Progenitor cell of endocrine pancreas (in vitro differentiated cells): ENCODE measurements around the gene COL9A3. TPM values are rescaled to one million over a fixed set of nuclear protein-coding genes. Genes with fewer than 3 reads are reported as not detected.

Experiments
- DNase-seq: peaks from one replicate; pipeline ENCODE4 v3.0.0; 2021; ENCODE audit warnings: low spot score; ENCODE audit not compliant: unreplicated experiment
- H3K27ac Mint-ChIP-seq: 2 replicates; pipeline ENCODE4 v1.8.0; 2021; ENCODE audit warnings: mild to moderate bottlenecking, moderate library complexity, mixed read lengths
- H3K27me3 Mint-ChIP-seq: 2 replicates; pipeline ENCODE4 v1.8.0; 2021; ENCODE audit warnings: mixed read lengths
- H3K36me3 Mint-ChIP-seq: 2 replicates; pipeline ENCODE4 v1.8.0; 2022; ENCODE audit warnings: mixed read lengths; ENCODE audit not compliant: insufficient read depth
- H3K4me1 Mint-ChIP-seq: 2 replicates; pipeline ENCODE4 v1.8.0; 2021; ENCODE audit warnings: low read depth, mixed read lengths
- H3K4me3 Mint-ChIP-seq: 2 replicates; pipeline ENCODE4 v1.8.0; 2021; ENCODE audit warnings: low read depth, mild to moderate bottlenecking, moderate library complexity, mixed read lengths
- H3K9me3 Mint-ChIP-seq: 2 replicates; pipeline ENCODE4 v1.8.0; 2021; ENCODE audit warnings: low read depth, mixed read lengths
- CTCF ChIP-seq: fragments of 200-600 bp; sonication (generic); IDR thresholded peaks from one replicate; pipeline ENCODE4 v1.5.0; 2021; ENCODE audit warnings: antibody characterized with exemption, mild to moderate bottlenecking; ENCODE audit not compliant: unreplicated experiment
- total RNA-seq: library from RNA; stranded (reverse); gene quantifications from 2 replicates; pipeline ENCODE4 v1.2.1, GENCODE V29; 2021

Gene COL9A3
- total RNA-seq, 1 donor from 2014 or later, result 81.5 TPM

GRCh38 chr20:62772990-62773844 lies 43.6 kb upstream of the COL9A3 start:
- Mint-ChIP-seq H3K4me1 (peaks cover 11% of the 10 kb centered on the region), H3K36me3 (no peaks in the 10 kb centered on the region), H3K27ac (no peak overlapping the region), H3K9me3 (no peaks in the 10 kb centered on the region), H3K4me3 (no peak overlapping the region), H3K27me3 (peaks cover 27% of the 10 kb centered on the region)
- no peak for TF ChIP-seq CTCF
- DNase-seq, result no peak

- no peaks in the 10 kb centered on the region for H3K36me3 Mint-ChIP-seq
- H3K27me3 Mint-ChIP-seq, result peaks cover 27% of the 10 kb centered on the region
- no peak overlapping the region for H3K27ac Mint-ChIP-seq
- no peak for DNase-seq
- TF ChIP-seq CTCF, result no peak
- no peak overlapping the region for H3K4me3 Mint-ChIP-seq
- no peaks in the 10 kb centered on the region for H3K9me3 Mint-ChIP-seq
- H3K4me1 Mint-ChIP-seq, result peaks cover 2% of the 10 kb centered on the region
These were observed 42.8 kb upstream of the COL9A3 start for GRCh38 chr20:62773845-62774714.

- H3K4me3 Mint-ChIP-seq, result no peak overlapping the region
- TF ChIP-seq CTCF, result no peak
- H3K27ac Mint-ChIP-seq, result no peak overlapping the region
- no peaks in the 10 kb centered on the region for H3K36me3 Mint-ChIP-seq
- DNase-seq, result no peak
- H3K27me3 Mint-ChIP-seq, result peaks cover 27% of the 10 kb centered on the region
- H3K9me3 Mint-ChIP-seq, result no peaks in the 10 kb centered on the region
- H3K4me1 Mint-ChIP-seq, result no peaks in the 10 kb centered on the region
These were observed 42.1 kb upstream of the COL9A3 start for GRCh38 chr20:62774762-62775161.

- H3K4me1 Mint-ChIP-seq, result no peaks in the 10 kb centered on the region
These were observed 41.6 kb upstream of the COL9A3 start for GRCh38 chr20:62775206-62775605.

More at GRCh38 chr20:62775206-62775605, 41.6 kb upstream of the COL9A3 start:
- H3K27me3 Mint-ChIP-seq, result peaks cover 27% of the 10 kb centered on the region
- H3K36me3 Mint-ChIP-seq, result no peaks in the 10 kb centered on the region
- no peaks in the 10 kb centered on the region for H3K9me3 Mint-ChIP-seq
- H3K4me3 Mint-ChIP-seq, result no peak overlapping the region
- no peak for DNase-seq
- TF ChIP-seq CTCF, result no peak
- no peak overlapping the region for H3K27ac Mint-ChIP-seq
